Measurements from ENCODE around the gene MAP3K4. TPM values are rescaled to one million over a fixed set of nuclear protein-coding genes. Genes with fewer than 3 reads are reported as not detected.

Gene MAP3K4
- total RNA-seq (ENCODE audit: unreplicated experiment) = 63.3 TPM
- long read RNA-seq, partial matches to known transcripts = 1 of 1 reads
- long read RNA-seq, other reads (novel, unspliced or antisense) = 0 of 1 reads

DNA sequence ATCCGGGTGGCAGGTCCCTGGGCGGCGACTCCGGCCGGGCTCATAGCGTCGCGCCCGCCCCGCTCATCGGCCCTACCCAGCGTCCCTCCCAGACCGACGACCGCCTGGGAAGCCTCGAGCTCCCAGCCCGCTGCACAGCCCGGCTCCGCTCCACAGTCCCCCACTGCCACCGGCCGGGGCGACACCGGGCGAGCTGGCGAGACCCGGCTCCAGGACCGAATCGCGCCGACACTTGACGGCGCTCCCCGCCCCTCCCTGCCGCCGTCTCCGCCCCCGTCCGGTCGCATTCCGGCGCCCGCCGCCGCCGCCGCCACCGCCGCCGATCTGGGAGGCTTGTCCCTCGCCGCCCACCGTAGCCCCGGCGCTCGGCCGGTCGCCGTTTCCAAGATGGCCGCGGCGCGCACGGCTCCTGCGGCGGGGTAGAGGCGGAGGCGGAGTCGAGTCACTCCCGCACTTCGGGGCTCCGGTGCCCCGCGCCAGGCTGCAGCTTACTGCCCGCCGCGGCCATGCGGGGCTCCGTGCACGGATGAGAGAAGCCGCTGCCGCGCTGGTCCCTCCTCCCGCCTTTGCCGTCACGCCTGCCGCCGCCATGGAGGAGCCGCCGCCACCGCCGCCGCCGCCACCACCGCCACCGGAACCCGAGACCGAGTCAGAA lies at the start of gene MAP3K4:
TSS of gene MAP3K4 (plus strand) at position 364 of the 655 bp plus-strand sequence. CDS start at position 527, 163 bp downstream.
- peak; percentile 87 for DNase-seq
- Mint-ChIP-seq H3K27me3 (ENCODE audit: unreplicated experiment) (peaks cover 12% of the 10 kb centered on the region), H3K36me3 (ENCODE audit: unreplicated experiment) (peaks cover 6% of the 10 kb centered on the region), H3K27ac (ENCODE audit: unreplicated experiment) (peak within 1 kb of the TSS; percentile 92), H3K4me1 (ENCODE audit: low read depth, unreplicated experiment) (peaks cover 28% of the 10 kb centered on the region), H3K9me3 (ENCODE audit: unreplicated experiment) (peaks cover 17% of the 10 kb centered on the region), H3K4me3 (ENCODE audit: unreplicated experiment) (peak within 1 kb of the TSS; percentile 93)
- TF ChIP-seq, protein P1, sequence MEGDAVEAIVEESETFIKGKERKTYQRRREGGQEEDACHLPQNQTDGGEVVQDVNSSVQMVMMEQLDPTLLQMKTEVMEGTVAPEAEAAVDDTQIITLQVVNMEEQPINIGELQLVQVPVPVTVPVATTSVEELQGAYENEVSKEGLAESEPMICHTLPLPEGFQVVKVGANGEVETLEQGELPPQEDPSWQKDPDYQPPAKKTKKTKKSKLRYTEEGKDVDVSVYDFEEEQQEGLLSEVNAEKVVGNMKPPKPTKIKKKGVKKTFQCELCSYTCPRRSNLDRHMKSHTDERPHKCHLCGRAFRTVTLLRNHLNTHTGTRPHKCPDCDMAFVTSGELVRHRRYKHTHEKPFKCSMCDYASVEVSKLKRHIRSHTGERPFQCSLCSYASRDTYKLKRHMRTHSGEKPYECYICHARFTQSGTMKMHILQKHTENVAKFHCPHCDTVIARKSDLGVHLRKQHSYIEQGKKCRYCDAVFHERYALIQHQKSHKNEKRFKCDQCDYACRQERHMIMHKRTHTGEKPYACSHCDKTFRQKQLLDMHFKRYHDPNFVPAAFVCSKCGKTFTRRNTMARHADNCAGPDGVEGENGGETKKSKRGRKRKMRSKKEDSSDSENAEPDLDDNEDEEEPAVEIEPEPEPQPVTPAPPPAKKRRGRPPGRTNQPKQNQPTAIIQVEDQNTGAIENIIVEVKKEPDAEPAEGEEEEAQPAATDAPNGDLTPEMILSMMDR (IDR thresholded peaks at IDR 0.05; ENCODE audit: partially characterized antibody, unreplicated experiment) = no peak

DNA sequence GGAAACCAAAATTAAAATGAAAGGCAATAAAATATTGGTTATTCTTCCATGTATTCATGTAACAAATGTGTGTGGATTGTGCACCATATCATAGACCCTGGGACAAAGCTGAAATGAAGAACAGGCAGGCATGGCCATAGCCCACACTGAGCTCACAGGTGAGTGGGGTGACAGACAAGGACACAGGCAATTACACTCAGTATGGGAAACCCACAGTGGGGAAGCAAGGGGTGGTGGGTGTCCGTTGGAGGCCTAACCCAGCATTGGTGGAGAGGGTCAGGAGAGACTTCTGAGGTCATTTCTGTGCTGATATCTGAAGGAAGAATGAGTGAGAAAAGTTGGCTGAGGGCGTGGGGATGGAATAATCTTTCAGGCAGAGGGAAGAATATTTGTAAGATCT lies 47.6 kb upstream of the MAP3K4 start:
- Mint-ChIP-seq H3K9me3 (ENCODE audit: unreplicated experiment) (no peaks in the 10 kb centered on the region), H3K36me3 (ENCODE audit: unreplicated experiment) (no peaks in the 10 kb centered on the region), H3K27me3 (ENCODE audit: unreplicated experiment) (no peaks in the 10 kb centered on the region), H3K27ac (ENCODE audit: unreplicated experiment) (no peak overlapping the region), H3K4me1 (ENCODE audit: low read depth, unreplicated experiment) (no peaks in the 10 kb centered on the region), H3K4me3 (ENCODE audit: unreplicated experiment) (no peak overlapping the region)
- DNase-seq = no peak
- TF ChIP-seq, protein P1 (IDR thresholded peaks at IDR 0.05; ENCODE audit: partially characterized antibody, unreplicated experiment) = no peak

- Mint-ChIP-seq H3K9me3 (ENCODE audit: unreplicated experiment) (no peaks in the 10 kb centered on the region), H3K4me1 (ENCODE audit: low read depth, unreplicated experiment) (no peaks in the 10 kb centered on the region), H3K27me3 (ENCODE audit: unreplicated experiment) (no peaks in the 10 kb centered on the region), H3K27ac (ENCODE audit: unreplicated experiment) (no peak overlapping the region), H3K4me3 (ENCODE audit: unreplicated experiment) (no peak overlapping the region), H3K36me3 (ENCODE audit: unreplicated experiment) (no peaks in the 10 kb centered on the region)
- TF ChIP-seq, protein P1 (IDR thresholded peaks at IDR 0.05; ENCODE audit: partially characterized antibody, unreplicated experiment) = no peak
- no peak for DNase-seq
Measured at GRCh38 chr6:160945516-160946177, 45.9 kb upstream of the MAP3K4 start.

DNA sequence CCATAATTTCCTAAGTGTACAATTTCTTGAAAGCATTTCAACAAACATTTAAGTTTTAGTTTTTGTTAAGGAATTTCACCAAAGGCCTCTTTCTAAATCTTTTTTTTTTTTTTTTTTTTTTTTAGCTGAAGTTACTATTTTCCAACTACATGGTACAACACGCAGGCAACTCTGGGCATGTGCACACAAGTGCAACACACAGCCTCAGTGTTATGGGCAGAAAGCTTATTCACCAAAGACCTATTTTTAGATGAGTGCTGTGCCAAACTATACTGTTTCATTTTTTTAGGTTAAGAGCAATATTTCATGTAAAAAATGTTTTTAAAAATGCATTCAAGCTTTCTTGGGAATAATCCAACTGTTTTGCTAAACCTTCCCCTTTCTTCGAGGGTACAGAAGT lies 42.0 kb upstream of the MAP3K4 start:
- Mint-ChIP-seq H3K27ac (ENCODE audit: unreplicated experiment) (no peak overlapping the region), H3K9me3 (ENCODE audit: unreplicated experiment) (no peaks in the 10 kb centered on the region), H3K4me1 (ENCODE audit: low read depth, unreplicated experiment) (no peaks in the 10 kb centered on the region), H3K27me3 (ENCODE audit: unreplicated experiment) (no peaks in the 10 kb centered on the region), H3K4me3 (ENCODE audit: unreplicated experiment) (no peak overlapping the region), H3K36me3 (ENCODE audit: unreplicated experiment) (peaks cover 2% of the 10 kb centered on the region)
- DNase-seq = no peak
- TF ChIP-seq, protein P1 (IDR thresholded peaks at IDR 0.05; ENCODE audit: partially characterized antibody, unreplicated experiment) = no peak

- DNase-seq = no peak
- Mint-ChIP-seq H3K27ac (ENCODE audit: unreplicated experiment) (no peak overlapping the region), H3K36me3 (ENCODE audit: unreplicated experiment) (peaks cover 4% of the 10 kb centered on the region), H3K9me3 (ENCODE audit: unreplicated experiment) (no peaks in the 10 kb centered on the region), H3K4me1 (ENCODE audit: low read depth, unreplicated experiment) (no peaks in the 10 kb centered on the region), H3K4me3 (ENCODE audit: unreplicated experiment) (no peak overlapping the region), H3K27me3 (ENCODE audit: unreplicated experiment) (no peaks in the 10 kb centered on the region)
- TF ChIP-seq, protein P1 (IDR thresholded peaks at IDR 0.05; ENCODE audit: partially characterized antibody, unreplicated experiment) = no peak
Measured at GRCh38 chr6:160950507-160950906, 41.1 kb upstream of the MAP3K4 start.
